VCaP (cell line): Measurements from ENCODE around the gene SIGLEC7.
"Not testable (repeated sequence)": the region's sequence is repeated elsewhere in the genome, so short reads cannot be mapped to it uniquely, and the experiment has no call there.

Experiments used
- H3K27ac ChIP-seq: fragments of 450-650 bp; 2 replicates; pipeline ENCODE4 v1.5.1; 2017
- CTCF ChIP-seq: fragments of 450-650 bp; conservative IDR thresholded peaks from 2 replicates; pipeline ENCODE4 v1.5.1; 2017; ENCODE audit warnings: mild to moderate bottlenecking, moderate library complexity

Gene SIGLEC7

GRCh38 chr19:51141181-51141580 lies 920 bp upstream of the SIGLEC7 start:
- H3K27ac ChIP-seq, result no peak overlapping the region
- TF ChIP-seq CTCF, result no peak

GRCh38 chr19:51142809-51143475 lies 841 bp downstream of the SIGLEC7 start:
- H3K27ac ChIP-seq, result not testable (repeated sequence)

GRCh38 chr19:51143486-51143885 lies 1.4 kb downstream of the SIGLEC7 start:
- no peak overlapping the region for H3K27ac ChIP-seq
- TF ChIP-seq CTCF, result no peak

- no peak overlapping the region; the same call in 1 of the 2 replicates for H3K27ac ChIP-seq
- no peak for TF ChIP-seq CTCF
Measured at GRCh38 chr19:51144482-51145045, 2.5 kb downstream of the SIGLEC7 start.

- no peak for TF ChIP-seq CTCF
- no peak overlapping the region for H3K27ac ChIP-seq
Measured at GRCh38 chr19:51145916-51146493, 3.9 kb downstream of the SIGLEC7 start.

- TF ChIP-seq CTCF, result no peak
- H3K27ac ChIP-seq, result no peak overlapping the region; the same call in 1 of the 2 replicates
Measured at GRCh38 chr19:51146751-51147150, 4.7 kb downstream of the SIGLEC7 start.

GRCh38 chr19:51147663-51148062 lies 5.6 kb downstream of the SIGLEC7 start:
- TF ChIP-seq CTCF, result no peak
- peak overlapping the region; percentile 78 for H3K27ac ChIP-seq

- H3K27ac ChIP-seq, result peak overlapping the region; percentile 78
- no peak for TF ChIP-seq CTCF
Measured at GRCh38 chr19:51148580-51148979, 6.5 kb downstream of the SIGLEC7 start.
